ENCODE results near the gene PCDH1.

DNA sequence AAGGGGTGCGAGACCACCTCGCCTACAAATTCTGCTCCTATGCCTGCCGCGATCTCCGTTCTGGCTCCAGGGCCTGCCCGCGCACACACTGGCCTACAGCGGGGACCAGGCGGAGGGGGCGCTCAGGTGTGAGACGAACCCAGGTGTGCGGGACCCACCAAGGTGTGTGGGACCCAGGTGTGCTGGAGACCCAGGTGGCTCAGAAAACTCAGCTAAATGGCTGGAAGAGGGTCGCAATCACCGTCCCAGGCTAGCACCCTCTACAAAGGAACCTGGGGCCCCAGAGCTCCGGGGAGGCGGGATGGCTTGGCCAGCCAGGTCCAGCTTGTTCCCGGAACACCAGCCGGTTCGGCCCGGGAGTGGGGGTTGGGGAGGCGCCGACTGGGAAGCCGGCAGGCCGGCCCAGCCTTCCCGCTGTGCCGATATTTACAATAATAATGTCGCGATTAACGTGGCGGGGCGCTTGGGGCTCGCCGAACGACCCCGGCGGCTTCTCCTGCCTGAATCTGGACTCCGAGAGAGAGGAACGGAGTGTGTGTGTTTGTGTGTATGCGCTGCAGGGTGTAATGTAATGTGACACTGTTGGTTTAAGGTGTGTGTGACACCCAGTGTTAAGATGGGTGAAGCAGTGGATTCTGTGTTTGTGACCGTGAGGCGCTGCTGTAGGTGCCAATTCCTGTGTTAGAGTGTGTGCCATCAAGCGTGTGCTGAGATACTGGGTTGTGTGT lies 1.4 kb downstream of the PCDH1 start:
- TF ChIP-seq POLR2A (IDR thresholded peaks at IDR 0.05; ENCODE audit: low read depth, low read length), result no peak
- TF ChIP-seq POLR2AphosphoS5 (IDR thresholded peaks at IDR 0.05; ENCODE audit: low read depth, low read length), result no peak
- no peak for TF ChIP-seq TAF1 (IDR thresholded peaks at IDR 0.05; ENCODE audit: borderline replicate concordance, low read depth, low read length)
